Loucy (cell line): Measurements from ENCODE around the gene FXYD3.

Source experiments
- H2AFZ ChIP-seq: fragments of 200-600 bp; sonication (generic); 2 replicates; pipeline ENCODE4 v1.6.0; 2016; ENCODE audit warnings: antibody characterized with exemption, mild to moderate bottlenecking, low read length, moderate library complexity
- H3F3A ChIP-seq: fragments of 200-600 bp; 2 replicates; pipeline ENCODE4 v1.6.0; 2016; ENCODE audit warnings: antibody characterized with exemption, low read depth, mild to moderate bottlenecking
- H3K27me3 ChIP-seq: fragments of 200-600 bp; sonication (generic); 2 replicates; pipeline ENCODE4 v1.6.1; 2014; ENCODE audit warnings: low read length, mild to moderate bottlenecking; ENCODE audit not compliant: insufficient read depth, poor library complexity, severe bottlenecking
- H3K36me3 ChIP-seq: fragments of 200-600 bp; sonication (generic); 2 replicates; pipeline ENCODE4 v1.6.1; 2016; ENCODE audit warnings: low read length; ENCODE audit not compliant: insufficient read depth
- H3K4me1 ChIP-seq: fragments of 200-600 bp; sonication (generic); 2 replicates; pipeline ENCODE4 v1.5.1; 2014; ENCODE audit warnings: low read length, mild to moderate bottlenecking; ENCODE audit not compliant: insufficient read depth, poor library complexity, severe bottlenecking
- H3K4me2 ChIP-seq: fragments of 200-600 bp; sonication (generic); 2 replicates; pipeline ENCODE4 v1.6.0; 2014; ENCODE audit warnings: antibody characterized with exemption, low read length, low read depth, mild to moderate bottlenecking; ENCODE audit not compliant: poor library complexity, severe bottlenecking
- H3K4me3 ChIP-seq: fragments of 200-600 bp; sonication (generic); 2 replicates; pipeline ENCODE4 v1.5.1; 2014; ENCODE audit warnings: low read length, mild to moderate bottlenecking, mixed read lengths; ENCODE audit not compliant: poor library complexity, severe bottlenecking
- H3K79me2 ChIP-seq: fragments of 200-600 bp; sonication (generic); 2 replicates; pipeline ENCODE4 v1.6.1; 2014; ENCODE audit warnings: low read length; ENCODE audit not compliant: insufficient read depth
- H3K9ac ChIP-seq: fragments of 200-600 bp; sonication (generic); 2 replicates; pipeline ENCODE4 v1.6.0; 2014; ENCODE audit warnings: mild to moderate bottlenecking, low read depth, low read length, moderate library complexity; ENCODE audit not compliant: poor library complexity, severe bottlenecking
- H3K9me2 ChIP-seq: fragments of 200-600 bp; sonication (generic); replicated peaks from 2 replicates; pipeline ENCODE4 v1.6.1; 2016; ENCODE audit warnings: low read depth, low read length, mixed read lengths
- H3K9me3 ChIP-seq: fragments of 200-600 bp; sonication (generic); 2 replicates; pipeline ENCODE4 v1.6.1; 2014; ENCODE audit warnings: mild to moderate bottlenecking, antibody characterized with exemption, low read length, low read depth; ENCODE audit not compliant: insufficient read depth
- H4K20me1 ChIP-seq: fragments of 200-600 bp; sonication (generic); 2 replicates; pipeline ENCODE4 v1.6.0; 2014; ENCODE audit warnings: antibody characterized with exemption, low read length, mild to moderate bottlenecking; ENCODE audit not compliant: insufficient read depth, poor library complexity, severe bottlenecking
- EZH2phosphoT487 ChIP-seq: fragments of 200-600 bp; IDR thresholded peaks from 2 replicates; pipeline ENCODE4 v1.6.1; 2018; ENCODE audit warnings: antibody characterized with exemption, mild to moderate bottlenecking, moderate library complexity, borderline replicate concordance
- TF ChIP-seq, protein P1 (sequence below): fragments of 200-600 bp; sonication (generic); conservative IDR thresholded peaks from 2 replicates; pipeline ENCODE4 v1.5.1; 2014; ENCODE audit warnings: mild to moderate bottlenecking, antibody characterized with exemption, low read length

FXYD3 gene

DNA sequence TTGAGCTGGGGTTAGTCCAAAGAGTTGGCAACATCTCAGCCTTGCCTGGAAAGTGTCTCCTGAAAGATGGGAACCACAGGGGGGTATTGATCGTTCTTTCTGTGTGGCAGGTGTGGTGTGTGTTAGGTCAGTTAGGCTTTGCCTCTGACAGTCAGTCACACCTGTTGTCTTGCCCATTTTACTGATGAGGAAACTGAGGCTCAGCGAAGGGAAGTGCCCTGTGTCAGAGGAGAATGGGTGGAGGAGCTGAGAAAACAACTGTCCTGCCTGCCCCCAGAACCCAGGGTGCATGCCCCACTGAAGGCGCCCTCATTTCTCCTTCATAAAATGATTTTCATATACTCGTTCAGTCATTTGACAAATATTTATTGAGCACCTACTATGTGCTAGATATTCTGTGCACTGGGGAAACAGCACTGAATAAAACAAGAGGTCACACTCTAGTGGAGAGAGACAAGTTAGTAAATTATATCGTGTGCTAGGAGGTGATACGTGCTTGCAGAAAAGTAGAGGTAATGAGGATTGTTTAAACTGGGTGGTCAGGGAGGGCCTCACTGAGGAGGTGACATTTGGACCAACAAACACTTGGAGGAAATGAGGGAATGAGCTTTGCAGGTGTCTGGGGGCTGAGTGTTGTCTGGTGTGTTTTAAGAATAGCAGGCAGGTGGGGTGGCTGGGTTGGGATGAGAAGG, 40.5 kb downstream of the FXYD3 start:
- Histone ChIP-seq H3K27me3 (no peaks in the 10 kb centered on the region), H4K20me1 (peaks cover 34% of the 10 kb centered on the region), H3F3A (no peaks in the 10 kb centered on the region), H3K9me3 (no peaks in the 10 kb centered on the region), H3K4me3 (peak overlapping the region; percentile 87), H3K4me2 (peak overlapping the region; percentile 100), H2AFZ (no peak overlapping the region), H3K36me3 (peaks cover 38% of the 10 kb centered on the region; the same call in 1 of the 2 replicates), H3K9me2 (no peaks in the 10 kb centered on the region), H3K9ac (peak overlapping the region; percentile 91), H3K79me2 (peaks cover 40% of the 10 kb centered on the region), H3K4me1 (peaks cover 31% of the 10 kb centered on the region)
- TF ChIP-seq, protein P1, sequence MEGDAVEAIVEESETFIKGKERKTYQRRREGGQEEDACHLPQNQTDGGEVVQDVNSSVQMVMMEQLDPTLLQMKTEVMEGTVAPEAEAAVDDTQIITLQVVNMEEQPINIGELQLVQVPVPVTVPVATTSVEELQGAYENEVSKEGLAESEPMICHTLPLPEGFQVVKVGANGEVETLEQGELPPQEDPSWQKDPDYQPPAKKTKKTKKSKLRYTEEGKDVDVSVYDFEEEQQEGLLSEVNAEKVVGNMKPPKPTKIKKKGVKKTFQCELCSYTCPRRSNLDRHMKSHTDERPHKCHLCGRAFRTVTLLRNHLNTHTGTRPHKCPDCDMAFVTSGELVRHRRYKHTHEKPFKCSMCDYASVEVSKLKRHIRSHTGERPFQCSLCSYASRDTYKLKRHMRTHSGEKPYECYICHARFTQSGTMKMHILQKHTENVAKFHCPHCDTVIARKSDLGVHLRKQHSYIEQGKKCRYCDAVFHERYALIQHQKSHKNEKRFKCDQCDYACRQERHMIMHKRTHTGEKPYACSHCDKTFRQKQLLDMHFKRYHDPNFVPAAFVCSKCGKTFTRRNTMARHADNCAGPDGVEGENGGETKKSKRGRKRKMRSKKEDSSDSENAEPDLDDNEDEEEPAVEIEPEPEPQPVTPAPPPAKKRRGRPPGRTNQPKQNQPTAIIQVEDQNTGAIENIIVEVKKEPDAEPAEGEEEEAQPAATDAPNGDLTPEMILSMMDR, result no peak
- TF ChIP-seq EZH2phosphoT487, result no peak

- H3K4me2 ChIP-seq, result peak overlapping the region; percentile 100
- H3K9me3 ChIP-seq, result no peaks in the 10 kb centered on the region
- no peaks in the 10 kb centered on the region for H3K9me2 ChIP-seq
- peak overlapping the region; percentile 87 for H3K4me3 ChIP-seq
- H3K9ac ChIP-seq, result peak overlapping the region; percentile 91
- H3K27me3 ChIP-seq, result no peaks in the 10 kb centered on the region
- peaks cover 41% of the 10 kb centered on the region; the same call in 1 of the 2 replicates for H3K36me3 ChIP-seq
- TF ChIP-seq, protein P1, result no peak
- no peak for TF ChIP-seq EZH2phosphoT487
- peaks cover 40% of the 10 kb centered on the region for H3K79me2 ChIP-seq
- peaks cover 34% of the 10 kb centered on the region for H4K20me1 ChIP-seq
- peaks cover 31% of the 10 kb centered on the region for H3K4me1 ChIP-seq
- no peak overlapping the region for H2AFZ ChIP-seq
- H3F3A ChIP-seq, result no peaks in the 10 kb centered on the region
Measured at GRCh38 chr19:35156673-35157014, 41.0 kb downstream of the FXYD3 start.

DNA sequence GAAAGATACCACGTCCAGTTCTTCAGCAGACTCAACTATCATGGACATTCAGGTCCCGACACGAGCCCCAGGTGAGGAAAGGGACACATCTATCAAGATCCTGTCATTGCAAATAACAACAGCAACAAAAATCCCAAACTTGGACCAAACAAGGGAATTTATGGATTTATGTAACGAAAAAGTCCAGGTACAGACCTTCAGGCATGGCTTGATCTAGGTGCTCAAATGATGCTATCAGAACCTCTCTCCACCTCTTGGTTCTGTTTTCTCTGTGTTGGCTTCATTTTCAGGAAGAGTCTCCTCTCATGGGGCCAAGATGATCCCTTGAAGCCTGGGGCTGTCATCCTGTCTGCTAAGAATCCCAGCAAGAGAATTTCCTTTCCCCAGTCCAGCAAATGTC, 41.8 kb downstream of the FXYD3 start:
- H3F3A ChIP-seq, result no peaks in the 10 kb centered on the region
- no peak overlapping the region for H2AFZ ChIP-seq
- peaks cover 41% of the 10 kb centered on the region for H3K79me2 ChIP-seq
- peak overlapping the region; percentile 100 for H3K4me2 ChIP-seq
- H3K4me3 ChIP-seq, result no peak overlapping the region
- TF ChIP-seq EZH2phosphoT487, result no peak
- TF ChIP-seq, protein P1, result no peak
- H4K20me1 ChIP-seq, result peaks cover 34% of the 10 kb centered on the region
- H3K9ac ChIP-seq, result no peak overlapping the region
- peaks cover 48% of the 10 kb centered on the region; the same call in 1 of the 2 replicates for H3K36me3 ChIP-seq
- H3K4me1 ChIP-seq, result peaks cover 28% of the 10 kb centered on the region
- H3K9me2 ChIP-seq, result no peaks in the 10 kb centered on the region
- no peaks in the 10 kb centered on the region for H3K27me3 ChIP-seq
- no peaks in the 10 kb centered on the region for H3K9me3 ChIP-seq
